ENCODE measurements around the gene ZFAND3.

DNA sequence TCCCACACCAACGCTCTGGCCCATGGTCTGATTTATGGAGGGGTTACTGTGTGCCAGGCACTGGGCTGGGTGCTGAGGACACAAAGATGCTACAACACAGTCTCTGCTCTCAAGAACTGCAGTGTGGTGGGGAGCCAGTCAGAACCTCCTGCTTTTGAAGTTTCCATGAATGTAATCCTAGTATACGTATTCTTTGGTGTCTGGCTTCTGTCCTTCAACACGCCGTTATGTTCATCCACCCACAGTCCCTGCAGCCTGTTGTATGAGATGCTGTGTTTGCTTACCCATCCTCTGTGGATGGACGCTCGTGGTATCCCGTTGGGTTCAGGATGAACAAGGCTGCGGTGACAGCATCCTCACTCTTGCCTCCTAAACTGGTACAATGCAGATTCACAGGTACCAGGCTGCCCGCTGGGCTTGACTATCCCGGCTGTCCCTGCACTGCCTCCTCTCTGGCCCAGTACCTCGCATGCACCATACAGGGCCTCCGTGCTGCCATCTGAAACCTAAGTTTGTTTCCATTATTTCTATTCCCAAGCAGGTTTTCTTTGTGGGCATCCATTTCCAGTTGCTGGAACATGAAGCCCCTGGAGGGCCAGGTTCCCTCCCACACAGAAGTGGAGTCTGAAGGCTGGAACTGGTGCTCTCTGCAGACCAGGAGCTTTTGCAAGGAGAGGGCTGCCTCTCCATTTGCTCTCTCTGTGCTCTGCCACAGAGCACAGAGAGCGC lies 364.5 kb downstream of the ZFAND3 start:
- TF ChIP-seq EZH2 (IDR thresholded peaks at IDR 0.05; ENCODE audit: insufficient read depth, low read length): no peak
- TF ChIP-seq, protein P1, sequence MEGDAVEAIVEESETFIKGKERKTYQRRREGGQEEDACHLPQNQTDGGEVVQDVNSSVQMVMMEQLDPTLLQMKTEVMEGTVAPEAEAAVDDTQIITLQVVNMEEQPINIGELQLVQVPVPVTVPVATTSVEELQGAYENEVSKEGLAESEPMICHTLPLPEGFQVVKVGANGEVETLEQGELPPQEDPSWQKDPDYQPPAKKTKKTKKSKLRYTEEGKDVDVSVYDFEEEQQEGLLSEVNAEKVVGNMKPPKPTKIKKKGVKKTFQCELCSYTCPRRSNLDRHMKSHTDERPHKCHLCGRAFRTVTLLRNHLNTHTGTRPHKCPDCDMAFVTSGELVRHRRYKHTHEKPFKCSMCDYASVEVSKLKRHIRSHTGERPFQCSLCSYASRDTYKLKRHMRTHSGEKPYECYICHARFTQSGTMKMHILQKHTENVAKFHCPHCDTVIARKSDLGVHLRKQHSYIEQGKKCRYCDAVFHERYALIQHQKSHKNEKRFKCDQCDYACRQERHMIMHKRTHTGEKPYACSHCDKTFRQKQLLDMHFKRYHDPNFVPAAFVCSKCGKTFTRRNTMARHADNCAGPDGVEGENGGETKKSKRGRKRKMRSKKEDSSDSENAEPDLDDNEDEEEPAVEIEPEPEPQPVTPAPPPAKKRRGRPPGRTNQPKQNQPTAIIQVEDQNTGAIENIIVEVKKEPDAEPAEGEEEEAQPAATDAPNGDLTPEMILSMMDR (IDR thresholded peaks at IDR 0.05; ENCODE audit: insufficient read depth, low read depth, low read length): no peak

All from astrocyte (in vitro differentiated cells and primary cell).